ENCODE data around the gene SFTPA2.
"Not testable (repeated sequence)": the region's sequence is repeated elsewhere in the genome, so short reads cannot be mapped to it uniquely, and the experiment has no call there.

SFTPA2 gene

GRCh38 chr10:79556961-79557360 is 3.2 kb downstream of the SFTPA2 start:
- DNase-seq: not testable (repeated sequence)

GRCh38 chr10:79555354-79556309 is 4.6 kb downstream of the SFTPA2 start:
- no peak for DNase-seq

GRCh38 chr10:79552143-79552542 is 8.1 kb downstream of the SFTPA2 start:
- DNase-seq: no peak

- no peak for DNase-seq
These were observed 12.2 kb downstream of the SFTPA2 start for GRCh38 chr10:79547973-79548372.

- not testable (repeated sequence) for DNase-seq
These were observed 13.1 kb downstream of the SFTPA2 start for GRCh38 chr10:79547128-79547527.

- not testable (repeated sequence) for DNase-seq
These were observed 15.1 kb downstream of the SFTPA2 start for GRCh38 chr10:79544926-79545659.

GRCh38 chr10:79544408-79544807 is 15.8 kb downstream of the SFTPA2 start:
- DNase-seq: not testable (repeated sequence)

GRCh38 chr10:79542626-79543025 is 17.6 kb downstream of the SFTPA2 start:
- DNase-seq: no peak

- not testable (repeated sequence) for DNase-seq
These were observed 19.3 kb downstream of the SFTPA2 start for GRCh38 chr10:79540930-79541329.

- not testable (repeated sequence) for DNase-seq
These were observed 21.9 kb downstream of the SFTPA2 start for GRCh38 chr10:79538311-79538710.

GRCh38 chr10:79533903-79534175 is 26.4 kb downstream of the SFTPA2 start:
- not testable (repeated sequence) for DNase-seq

GRCh38 chr10:79533142-79533902 is 26.9 kb downstream of the SFTPA2 start:
- DNase-seq: not testable (repeated sequence)

GRCh38 chr10:79528261-79528660 is 31.9 kb downstream of the SFTPA2 start:
- not testable (repeated sequence) for DNase-seq

GRCh38 chr10:79525049-79525710 is 35.0 kb downstream of the SFTPA2 start:
- DNase-seq: not testable (repeated sequence)

- DNase-seq: not testable (repeated sequence)
These were observed 36.9 kb downstream of the SFTPA2 start for GRCh38 chr10:79523157-79523853.

GRCh38 chr10:79522464-79522863 is 37.7 kb downstream of the SFTPA2 start:
- not testable (repeated sequence) for DNase-seq

GRCh38 chr10:79521751-79522150 is 38.5 kb downstream of the SFTPA2 start:
- DNase-seq: not testable (repeated sequence)

GRCh38 chr10:79517567-79517966 is 42.6 kb downstream of the SFTPA2 start:
- DNase-seq: not testable (repeated sequence)

- DNase-seq: not testable (repeated sequence)
These were observed 43.5 kb downstream of the SFTPA2 start for GRCh38 chr10:79516532-79517205.

- DNase-seq: not testable (repeated sequence)
These were observed 48.2 kb downstream of the SFTPA2 start, which contains the start of gene EIF5AL1 for GRCh38 chr10:79511891-79512583. TSS of gene EIF5AL1 (plus strand) at chr10:79512533. CDS start at chr10:79512650, 117 bp downstream.
